Thymus (tissue), 11 donors: ENCODE results near the gene SLCO3A1. TPM values are rescaled to one million over a fixed set of nuclear protein-coding genes. Genes with fewer than 3 reads are reported as not detected.

Source experiments
- DNase-seq, 9 donors: peaks; one replicate each; pipeline ENCODE4 v3.0.0-alpha.2; 2013; ENCODE audit warnings: low spot score in 9 of 9, low read depth in 6 of 9, missing footprints in 1 of 9
- H3K27ac ChIP-seq, 2 donors: one replicate each; pipeline ENCODE4 v1.5.1; 2013; ENCODE audit warnings: control low read depth in 1 of 2, low read depth in 1 of 2, low read length in 1 of 2, mild to moderate bottlenecking in 1 of 2, moderate library complexity in 1 of 2
- H3K27me3 ChIP-seq, 2 donors: one replicate each; pipeline ENCODE4 v1.5.1; 2013; ENCODE audit warnings: low read length in 1 of 2; ENCODE audit not compliant: control insufficient read depth in 2 of 2, insufficient read depth in 1 of 2
- H3K36me3 ChIP-seq, 2 donors: one replicate each; pipeline ENCODE4 v1.5.1; 2013; ENCODE audit warnings: low read length in 1 of 2, mild to moderate bottlenecking in 1 of 2, moderate library complexity in 1 of 2; ENCODE audit not compliant: control insufficient read depth in 2 of 2, insufficient read depth in 2 of 2
- H3K4me1 ChIP-seq, 2 donors: one replicate each; pipeline ENCODE4 v1.5.1; 2013; ENCODE audit warnings: low read length in 2 of 2; ENCODE audit not compliant: control insufficient read depth in 2 of 2, insufficient read depth in 2 of 2
- H3K4me3 ChIP-seq, 2 donors: one replicate each; pipeline ENCODE4 v1.5.1; 2013; ENCODE audit warnings: low read length in 2 of 2, control low read depth in 1 of 2, mild to moderate bottlenecking in 1 of 2
- H3K9me3 ChIP-seq, 2 donors: one replicate each; pipeline ENCODE4 v1.5.1; 2013; ENCODE audit warnings: low read length in 1 of 2, mild to moderate bottlenecking in 1 of 2; ENCODE audit not compliant: control insufficient read depth in 2 of 2, insufficient read depth in 1 of 2
- WGBS: extraction: QIAGEN DNeasy Blood & Tissue Kit; methylation state at CpG from one replicate; pipeline ENCODE4 v1.1.7; 2013; 5-methylcytosine and 5-hydroxymethylcytosine counted together
- polyA plus RNA-seq: library from polyadenylated mRNA; stranded (reverse); fragments of 200-250 nt; gene quantifications from one replicate; pipeline ENCODE4 v1.2.3, GENCODE V29; 2013
- total RNA-seq: library from RNA; stranded (reverse); fragments of 120-200 nt; gene quantifications from one replicate; pipeline ENCODE4 v1.2.4, GENCODE V29; 2013
- donor health status: healthy.

SLCO3A1 gene
- total and polyA plus RNA-seq, 2 donors = 1.6 to 7.9 TPM

- DNase-seq = no peak
- no peaks in the 10 kb centered on the region for H3K9me3 ChIP-seq
- H3K36me3 ChIP-seq = no peaks in the 10 kb centered on the region
- H3K4me3 ChIP-seq = no peak overlapping the region
- peaks cover 0 to 8% of the 10 kb centered on the region in 2 donors for H3K4me1 ChIP-seq
- WGBS = 75% methylated on average over 12 of the region's 12 CpGs
- H3K27me3 ChIP-seq = no peaks in the 10 kb centered on the region
- H3K27ac ChIP-seq = no peak overlapping the region
Observed at GRCh38 chr15:92071045-92071634, 217.6 kb downstream of the SLCO3A1 start.

GRCh38 chr15:92073044-92073785 is 219.7 kb downstream of the SLCO3A1 start:
- Histone ChIP-seq H3K4me1 (peaks cover 0 to 11% of the 10 kb centered on the region in 2 donors), H3K36me3 (no peaks in the 10 kb centered on the region), H3K27me3 (no peaks in the 10 kb centered on the region), H3K9me3 (no peaks in the 10 kb centered on the region), H3K27ac (no peak overlapping the region), H3K4me3 (no peak overlapping the region)
- 86% methylated on average over 9 of the region's 9 CpGs for WGBS
- no peak for DNase-seq

DNA sequence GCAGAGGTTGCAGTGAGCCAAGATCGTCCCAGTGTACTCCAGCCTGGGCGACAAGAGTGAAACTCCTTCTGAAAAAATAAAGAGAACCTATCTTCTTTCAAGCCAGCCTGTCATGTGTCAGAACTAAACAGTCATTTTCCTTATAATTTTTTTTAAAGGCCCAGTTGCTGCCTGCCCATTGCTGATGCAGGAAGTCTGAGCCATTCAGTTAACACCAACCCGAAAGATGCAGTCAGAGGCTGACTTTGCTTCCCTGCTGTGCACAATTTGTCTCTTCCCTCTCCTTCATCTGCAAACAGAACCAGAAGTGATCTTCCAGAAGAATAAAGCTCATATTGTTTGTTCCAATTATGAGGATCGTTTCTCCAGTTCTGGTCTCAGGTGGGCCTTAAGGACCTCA is 220.6 kb downstream of the SLCO3A1 start:
- no peak for DNase-seq
- Histone ChIP-seq H3K27me3 (no peaks in the 10 kb centered on the region), H3K4me3 (no peak overlapping the region), H3K27ac (no peak overlapping the region), H3K4me1 (peaks cover 0 to 7% of the 10 kb centered on the region in 2 donors), H3K36me3 (no peaks in the 10 kb centered on the region), H3K9me3 (no peaks in the 10 kb centered on the region)
- 80% methylated on average over 4 of the region's 4 CpGs for WGBS

- Histone ChIP-seq H3K27ac (no peak overlapping the region), H3K4me1 (peaks cover 0 to 3% of the 10 kb centered on the region in 2 donors), H3K4me3 (no peak overlapping the region), H3K9me3 (no peaks in the 10 kb centered on the region), H3K36me3 (no peaks in the 10 kb centered on the region), H3K27me3 (no peaks in the 10 kb centered on the region)
- DNase-seq = peak in 1 of 9 donors; percentile 29
- WGBS = 22% methylated on average over 5 of the region's 5 CpGs
Observed at GRCh38 chr15:92074646-92075045, 221.1 kb downstream of the SLCO3A1 start.

- DNase-seq = no peak
- no peaks in the 10 kb centered on the region for H3K36me3 ChIP-seq
- H3K27ac ChIP-seq = no peak overlapping the region
- 71% methylated on average over 7 of the region's 7 CpGs for WGBS
- no peaks in the 10 kb centered on the region for H3K27me3 ChIP-seq
- no peaks in the 10 kb centered on the region for H3K9me3 ChIP-seq
- H3K4me3 ChIP-seq = no peak overlapping the region
- H3K4me1 ChIP-seq = peaks cover 0 to 3% of the 10 kb centered on the region in 2 donors
Observed at GRCh38 chr15:92075764-92076163, 222.3 kb downstream of the SLCO3A1 start.

- H3K36me3 ChIP-seq = no peaks in the 10 kb centered on the region
- peaks cover 0 to 3% of the 10 kb centered on the region in 2 donors for H3K4me1 ChIP-seq
- H3K9me3 ChIP-seq = no peaks in the 10 kb centered on the region
- WGBS = 94% methylated on average over 8 of the region's 8 CpGs
- DNase-seq = no peak
- no peak overlapping the region for H3K4me3 ChIP-seq
- H3K27me3 ChIP-seq = no peaks in the 10 kb centered on the region
- H3K27ac ChIP-seq = no peak overlapping the region
Observed at GRCh38 chr15:92076541-92076940, 223.0 kb downstream of the SLCO3A1 start.

- peaks cover 0 to 3% of the 10 kb centered on the region in 2 donors for H3K4me1 ChIP-seq
Observed at GRCh38 chr15:92077353-92078085, 224.0 kb downstream of the SLCO3A1 start.

DNA sequence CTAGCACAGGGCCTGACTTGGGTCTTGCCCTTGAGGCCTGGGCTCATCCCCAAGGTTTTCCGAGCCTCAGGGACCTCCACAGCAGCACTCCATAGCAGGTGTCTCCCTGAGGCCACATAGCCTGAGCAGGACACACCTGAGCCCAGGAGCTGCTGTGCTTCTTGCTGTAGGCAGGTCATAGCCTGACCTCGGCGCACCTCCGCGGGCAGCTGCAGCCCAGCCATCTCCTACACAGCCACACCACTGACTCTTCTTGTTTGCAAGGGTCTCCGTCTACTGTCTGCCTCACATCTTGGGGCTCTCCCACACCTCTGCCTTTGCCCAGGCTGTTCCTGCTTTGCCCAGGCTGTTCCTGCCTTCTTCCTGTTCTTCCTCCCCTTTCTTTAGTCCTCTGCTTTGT is 224.8 kb downstream of the SLCO3A1 start:
- no peak overlapping the region for H3K27ac ChIP-seq
- H3K4me1 ChIP-seq = peaks cover 0 to 3% of the 10 kb centered on the region in 2 donors
- 97% methylated on average over 6 of the region's 6 CpGs for WGBS

More at GRCh38 chr15:92077353-92078085, 224.0 kb downstream of the SLCO3A1 start:
- peak in 4 of 9 donors; percentile 33 to 73 (median 50) for DNase-seq
- Histone ChIP-seq H3K36me3 (no peaks in the 10 kb centered on the region), H3K27ac (no peak overlapping the region), H3K27me3 (no peaks in the 10 kb centered on the region), H3K9me3 (no peaks in the 10 kb centered on the region), H3K4me3 (no peak overlapping the region)
- 67% methylated on average over 13 of the region's 13 CpGs for WGBS

GRCh38 chr15:92079047-92079446 is 225.5 kb downstream of the SLCO3A1 start:
- Histone ChIP-seq H3K4me3 (no peak overlapping the region), H3K27me3 (no peaks in the 10 kb centered on the region), H3K9me3 (no peaks in the 10 kb centered on the region), H3K36me3 (no peaks in the 10 kb centered on the region), H3K4me1 (peaks cover 0 to 3% of the 10 kb centered on the region in 2 donors), H3K27ac (no peak overlapping the region)
- whole genome bisulfite sequencing = 94% methylated on average over 3 of the region's 3 CpGs
- no peak for DNase-seq

More for the DNA sequence above, 224.8 kb downstream of the SLCO3A1 start:
- Histone ChIP-seq H3K27me3 (no peaks in the 10 kb centered on the region), H3K9me3 (no peaks in the 10 kb centered on the region), H3K36me3 (no peaks in the 10 kb centered on the region), H3K4me3 (no peak overlapping the region)
- no peak for DNase-seq
